HG02981 (cell line): Measurements from ENCODE around the gene PAQR9.
"Not testable (repeated sequence)": the region's sequence is repeated elsewhere in the genome, so short reads cannot be mapped to it uniquely, and the experiment has no call there.

Experiments
- ATAC-seq: cut with Tn5 transposase; IDR thresholded peaks from one replicate; pipeline ENCODE4 v1.9.1; 2021; ENCODE audit warnings: mild to moderate bottlenecking, moderate library complexity; ENCODE audit not compliant: unreplicated experiment

PAQR9 gene, protein sequence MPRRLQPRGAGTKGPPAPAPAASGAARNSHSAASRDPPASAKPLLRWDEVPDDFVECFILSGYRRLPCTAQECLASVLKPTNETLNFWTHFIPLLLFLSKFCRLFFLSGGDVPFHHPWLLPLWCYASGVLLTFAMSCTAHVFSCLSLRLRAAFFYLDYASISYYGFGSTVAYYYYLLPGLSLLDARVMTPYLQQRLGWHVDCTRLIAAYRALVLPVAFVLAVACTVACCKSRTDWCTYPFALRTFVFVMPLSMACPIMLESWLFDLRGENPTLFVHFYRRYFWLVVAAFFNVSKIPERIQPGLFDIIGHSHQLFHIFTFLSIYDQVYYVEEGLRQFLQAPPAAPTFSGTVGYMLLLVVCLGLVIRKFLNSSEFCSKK

DNA sequence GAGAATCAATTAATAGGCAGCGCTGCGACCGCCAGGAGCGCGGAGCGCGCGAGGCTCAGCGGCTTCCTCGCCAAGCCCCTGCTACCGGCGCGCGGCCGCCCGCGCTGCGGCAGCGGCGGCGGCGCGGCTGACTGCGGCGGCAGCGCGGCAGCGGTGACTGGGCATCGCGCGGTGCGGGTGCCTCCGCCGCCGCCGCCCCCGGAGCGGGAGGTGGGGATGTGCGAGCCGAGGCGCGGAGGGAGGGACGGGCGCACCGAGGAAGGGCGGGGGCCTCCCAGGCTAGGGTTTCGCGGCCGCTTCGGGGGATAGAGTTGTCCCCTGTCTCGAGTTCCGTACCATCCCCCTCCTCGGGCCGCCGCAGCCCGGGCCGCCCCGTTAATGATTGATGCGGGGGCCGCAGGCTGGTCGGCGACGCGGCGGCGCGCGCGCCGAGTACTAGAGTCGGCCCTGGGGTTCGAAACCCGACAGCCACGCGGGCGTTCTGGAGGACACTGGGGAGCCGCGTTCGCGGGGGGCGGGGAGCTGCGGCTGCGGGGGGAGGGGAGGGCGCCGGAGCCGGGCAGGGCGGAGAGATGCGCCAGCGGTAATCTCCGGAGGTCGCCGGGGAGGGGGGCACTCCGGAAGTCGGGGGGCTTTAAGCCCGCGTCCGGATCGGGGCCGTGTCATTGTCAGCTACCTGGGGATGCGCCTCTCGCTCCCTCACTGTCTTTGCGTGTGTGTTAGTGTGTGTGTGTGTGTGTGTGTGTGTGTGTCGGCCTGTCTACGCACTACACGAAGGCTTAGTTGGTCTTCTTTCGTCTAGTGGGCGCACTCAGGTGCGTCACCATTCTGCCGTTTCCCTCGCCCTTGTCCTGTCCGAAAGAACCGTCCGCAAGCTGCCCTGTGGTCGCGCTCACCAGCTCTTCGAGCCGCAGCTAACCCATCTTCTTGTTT, at the start of gene PAQR9:
Gene PAQR9 (minus strand): TSS at position 159 of the 933 bp plus-strand sequence. CDS start 338 bp downstream, outside the sequence.
- no peak for ATAC-seq

DNA sequence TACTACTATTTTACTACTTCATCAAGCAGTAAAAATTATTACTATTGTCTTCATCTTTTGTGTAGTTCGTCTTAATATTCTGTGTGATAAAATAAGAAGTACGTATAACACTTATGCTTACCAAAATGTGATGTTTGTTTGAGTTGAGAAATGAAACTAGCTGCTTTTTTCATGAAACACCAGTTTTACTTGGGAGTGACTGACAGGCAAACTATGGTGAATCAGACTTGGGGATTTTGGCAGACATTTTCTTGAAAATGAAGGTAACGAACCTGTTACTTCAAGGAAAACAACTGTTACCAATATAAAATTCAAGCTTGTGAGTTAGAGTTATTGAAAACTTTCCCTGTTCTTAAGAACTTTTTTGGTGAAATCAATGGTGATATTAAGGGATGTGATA, 48.2 kb upstream of the PAQR9 start:
- ATAC-seq: no peak

DNA sequence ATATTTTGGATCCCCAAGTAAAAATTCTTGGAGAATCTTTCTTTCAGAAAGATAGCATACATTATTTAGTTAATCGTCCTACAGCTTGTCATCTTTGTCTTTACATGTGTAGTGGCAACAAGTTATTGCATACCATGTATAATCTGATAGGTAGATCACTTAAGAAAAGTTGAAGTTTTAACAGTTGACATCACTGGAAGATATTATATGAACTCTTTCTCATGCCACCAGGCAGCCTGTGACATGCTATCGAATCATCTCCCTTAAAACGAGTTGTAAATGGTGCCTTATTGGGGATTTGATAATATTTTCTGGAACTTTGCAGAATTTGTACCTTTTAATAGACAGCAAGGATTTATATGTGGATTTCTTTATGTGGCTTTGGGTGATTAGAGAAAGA, 46.5 kb upstream of the PAQR9 start:
- ATAC-seq: no peak

DNA sequence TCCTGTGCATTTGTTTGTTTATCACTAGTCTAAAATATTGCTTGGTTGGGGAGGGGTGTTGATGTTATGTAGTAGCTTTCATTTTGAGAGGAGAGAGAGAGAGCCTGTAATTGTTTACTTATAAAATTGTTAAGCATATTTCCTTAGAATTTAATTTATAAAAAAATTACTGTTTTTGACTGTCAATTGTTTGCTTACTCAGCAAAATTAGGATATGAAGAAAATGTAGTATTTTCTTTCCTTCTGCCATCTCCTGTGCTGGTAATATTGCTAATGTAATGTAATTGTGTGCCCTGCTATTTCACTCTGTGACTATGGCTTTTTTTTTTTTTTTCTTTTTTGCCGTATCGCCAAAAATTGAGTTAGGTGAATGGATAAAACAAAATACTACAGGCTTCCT, 41.3 kb upstream of the PAQR9 start:
- no peak for ATAC-seq

DNA sequence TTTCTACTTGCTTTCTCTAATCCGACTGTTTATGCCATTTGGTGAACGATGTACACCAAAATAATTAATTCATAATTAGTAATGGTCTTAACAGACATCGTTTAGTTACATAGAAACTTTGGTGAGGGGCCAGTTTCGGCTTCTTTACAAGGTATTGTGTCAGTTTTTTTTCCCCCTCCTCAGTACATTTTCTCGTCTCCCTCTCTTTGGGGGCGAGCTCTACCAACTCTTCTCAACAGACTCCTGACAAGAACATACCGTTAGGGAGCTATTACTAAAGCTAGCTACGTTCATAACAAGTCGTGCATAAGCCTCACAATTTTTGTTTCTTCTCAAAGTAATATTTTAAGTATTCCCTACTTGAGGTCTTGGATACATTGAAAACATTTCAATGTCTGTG, 39.3 kb upstream of the PAQR9 start:
- no peak for ATAC-seq

DNA sequence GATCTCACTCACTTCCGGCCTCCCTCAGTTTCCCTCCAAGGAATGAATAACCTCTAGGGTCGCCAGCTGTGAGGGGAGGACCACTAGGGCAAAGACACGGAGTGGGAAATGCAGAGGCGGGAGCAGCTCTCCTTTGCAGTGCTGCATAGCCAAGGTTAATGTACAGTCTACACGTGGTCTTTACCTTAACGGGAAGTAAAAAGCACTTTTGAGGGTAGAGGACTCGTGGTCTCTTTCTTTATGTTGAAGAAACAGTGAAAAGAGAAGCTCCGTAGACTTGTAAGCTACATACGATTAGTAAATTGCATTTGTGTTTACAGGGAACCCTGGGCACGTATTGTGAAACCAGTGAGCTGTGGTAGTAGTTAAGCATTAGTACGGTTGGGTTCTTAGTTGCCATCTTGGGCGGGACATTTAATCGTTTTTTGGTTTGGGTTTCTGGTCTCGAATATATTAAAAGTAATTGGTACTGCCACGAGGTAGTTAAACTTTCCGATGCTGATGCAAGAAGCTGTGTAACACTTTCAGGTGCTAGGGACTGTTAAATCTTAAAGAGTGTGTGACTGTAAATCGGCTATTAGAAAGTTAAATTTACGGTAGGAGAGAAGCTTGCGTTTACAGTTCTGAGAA, 38.7 kb upstream of the PAQR9 start:
- ATAC-seq: peak; percentile 36

DNA sequence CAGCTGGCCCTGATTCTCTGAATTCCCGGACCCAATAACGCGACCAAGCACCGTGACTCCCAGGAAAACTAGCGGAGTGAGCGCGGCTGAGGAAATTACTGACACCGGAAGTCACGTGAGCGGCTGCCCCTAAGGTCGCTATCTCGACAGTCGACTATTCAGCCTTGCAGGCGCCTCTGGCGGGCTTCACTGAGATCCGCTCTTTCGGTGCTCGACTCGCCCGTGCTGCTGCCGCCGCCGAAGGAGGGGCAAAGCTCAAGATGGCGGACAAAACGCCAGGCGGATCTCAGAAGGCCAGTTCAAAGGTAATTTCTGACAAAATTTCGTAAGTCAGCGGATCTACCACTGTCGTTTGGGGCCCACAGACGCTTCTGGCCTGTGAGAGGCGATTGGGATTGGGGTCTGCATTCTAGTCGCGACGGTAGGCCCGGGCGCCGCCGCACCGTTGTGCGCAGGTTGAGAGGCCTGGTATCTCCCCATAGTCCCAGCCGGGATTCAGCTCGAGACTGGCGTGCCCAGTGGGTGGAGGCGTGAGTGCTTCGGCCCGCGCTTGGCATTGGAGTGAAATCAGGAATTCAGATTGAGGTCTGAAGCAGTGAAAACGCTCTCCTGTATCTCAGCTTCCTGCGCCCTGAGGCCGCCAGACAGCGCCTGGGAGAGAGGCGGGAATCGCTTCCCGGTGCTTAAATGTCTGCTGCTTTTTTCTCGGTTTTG, 38.1 kb upstream of the PAQR9 start, which contains the start of gene U2SURP:
Gene U2SURP (plus strand): TSS at position 202 of the 714 bp plus-strand sequence. CDS start 59 bp downstream, at position 261.
- peak; percentile 82 for ATAC-seq

DNA sequence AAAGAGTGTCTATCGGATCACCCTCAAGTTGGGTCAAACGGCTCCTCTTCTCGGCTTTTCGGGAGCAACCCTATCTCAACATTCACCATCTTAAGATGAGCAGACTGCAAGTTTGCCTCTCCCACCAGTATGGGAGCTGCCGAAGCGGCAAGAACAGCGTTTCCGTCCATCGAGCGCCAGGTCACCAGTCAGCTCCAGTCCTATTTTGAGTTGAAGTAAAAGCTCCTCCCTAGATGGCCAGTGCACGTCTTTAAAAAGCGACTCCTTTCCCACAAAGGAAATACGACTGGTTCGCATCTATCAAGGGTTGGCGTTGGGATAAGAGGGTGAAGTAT, 37.5 kb upstream of the PAQR9 start:
- ATAC-seq: peak; percentile 75

DNA sequence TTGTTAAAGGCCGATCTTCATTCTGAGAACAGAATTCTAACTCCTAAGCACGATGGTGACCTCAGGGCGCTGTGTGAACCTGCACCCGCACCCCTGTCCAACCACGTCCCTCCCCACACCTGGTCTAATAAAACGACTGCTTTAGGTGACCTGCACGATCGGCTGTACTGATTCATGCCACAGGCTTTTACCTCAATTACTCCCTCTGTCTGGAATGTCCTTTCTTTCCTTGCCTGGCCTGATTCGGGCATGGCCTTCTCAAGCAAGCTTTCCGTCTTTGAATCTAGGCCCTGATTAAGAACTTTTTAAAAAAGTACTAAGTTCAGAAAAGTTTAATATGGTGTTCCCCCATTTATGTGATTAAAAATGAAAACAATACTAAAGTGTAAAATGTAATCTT, 37.1 kb upstream of the PAQR9 start:
- ATAC-seq: no peak

DNA sequence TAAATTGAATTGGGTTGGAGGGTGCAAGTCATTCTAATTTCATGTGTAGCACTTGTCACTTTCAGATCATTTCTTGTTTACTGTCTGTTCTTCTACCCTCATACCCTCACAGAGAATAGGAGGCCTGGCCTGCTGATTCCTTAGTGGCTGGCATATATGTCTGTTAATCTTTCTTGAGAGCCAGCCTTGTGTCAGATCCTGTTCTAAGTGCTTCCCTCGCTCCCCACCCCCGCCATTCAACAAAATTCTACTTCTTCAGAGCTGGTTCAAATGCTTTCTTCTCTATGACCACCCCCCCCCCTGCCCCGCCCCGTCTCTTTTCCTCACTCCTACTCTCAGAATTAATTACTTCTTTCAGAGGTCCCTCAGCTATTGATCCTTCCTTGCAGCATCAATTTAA, 36.4 kb upstream of the PAQR9 start:
- ATAC-seq: no peak

DNA sequence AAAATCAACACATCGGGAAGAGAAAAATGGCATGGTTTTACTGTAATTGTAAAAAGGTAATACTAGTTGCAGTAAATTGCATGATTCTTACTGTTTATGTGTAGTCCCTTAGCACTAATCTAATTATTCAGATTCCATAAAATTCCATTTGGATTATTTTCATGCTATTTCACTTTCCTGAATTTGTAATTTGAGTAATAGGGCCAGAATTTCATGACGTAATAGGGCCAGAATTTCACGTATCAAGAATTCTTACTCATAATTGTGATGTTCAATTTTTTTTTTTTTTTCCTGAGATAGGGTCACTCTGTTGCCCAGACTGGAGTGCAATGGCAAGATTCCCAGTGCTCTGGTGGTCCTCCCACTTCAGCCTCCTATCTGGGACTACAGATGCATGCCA, 35.0 kb upstream of the PAQR9 start:
- ATAC-seq: no peak

DNA sequence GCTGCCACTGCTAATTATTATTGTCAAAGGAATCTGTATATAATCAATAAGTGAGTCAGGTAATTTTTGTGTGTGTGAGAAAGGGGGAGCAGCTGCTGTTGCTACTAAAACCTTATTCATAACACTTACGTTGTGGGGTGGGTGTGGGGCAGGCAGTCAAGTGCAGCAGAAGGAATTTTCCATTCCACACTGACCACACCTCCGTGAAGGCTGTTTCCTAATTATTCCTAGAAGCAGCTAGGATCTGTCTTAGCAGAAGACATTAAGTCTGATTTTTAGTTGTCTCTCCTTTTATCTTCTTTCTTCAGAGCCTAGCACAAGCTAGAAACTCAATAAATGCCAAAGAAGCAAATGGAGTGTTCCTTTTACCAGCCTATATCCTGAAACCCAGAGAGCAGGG, 33.9 kb upstream of the PAQR9 start:
- ATAC-seq: no peak

DNA sequence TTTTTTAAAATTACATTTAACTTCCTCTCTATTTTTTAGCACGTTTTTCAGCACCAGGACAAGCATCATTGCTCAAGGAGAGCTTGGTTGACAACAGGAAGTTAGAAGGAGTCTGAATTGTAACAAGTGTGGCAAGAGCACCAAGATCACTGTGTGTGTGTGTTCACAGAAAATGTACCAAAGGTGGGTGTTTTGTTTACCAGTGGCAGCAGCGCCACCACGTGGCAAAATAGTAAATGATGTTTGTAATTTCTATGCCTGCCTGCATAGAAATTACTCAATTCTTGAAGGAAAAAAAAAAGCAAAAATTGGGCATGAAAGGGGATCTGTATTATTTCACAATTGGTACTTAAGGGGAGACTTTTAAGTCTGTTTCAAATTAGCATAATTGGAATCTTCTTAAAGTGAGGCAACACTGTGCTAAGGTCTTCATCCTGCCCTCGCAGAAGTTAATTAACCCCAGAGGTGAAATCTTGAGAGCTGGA, 30.5 kb upstream of the PAQR9 start:
- ATAC-seq: peak; percentile 81

DNA sequence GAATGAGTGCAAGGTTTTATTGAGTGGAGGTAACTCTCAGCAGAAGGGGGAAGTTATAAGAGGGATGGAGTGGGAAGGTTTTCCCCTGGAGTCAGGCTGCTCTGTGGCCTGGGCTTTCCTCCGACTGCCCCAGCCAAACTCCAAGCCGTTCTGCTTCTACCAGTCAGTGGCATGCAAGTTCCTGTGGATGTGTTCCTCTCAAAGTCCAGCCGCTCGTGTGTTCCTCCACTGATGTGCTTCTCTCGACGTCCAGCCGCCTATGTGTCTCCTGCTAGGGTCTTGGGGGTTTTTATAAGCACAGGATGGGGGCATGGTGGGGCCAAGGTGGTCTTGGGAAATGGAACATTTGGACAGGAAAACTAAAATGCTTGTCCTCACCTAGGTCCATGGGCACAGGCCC, 28.8 kb upstream of the PAQR9 start:
- ATAC-seq: no peak

DNA sequence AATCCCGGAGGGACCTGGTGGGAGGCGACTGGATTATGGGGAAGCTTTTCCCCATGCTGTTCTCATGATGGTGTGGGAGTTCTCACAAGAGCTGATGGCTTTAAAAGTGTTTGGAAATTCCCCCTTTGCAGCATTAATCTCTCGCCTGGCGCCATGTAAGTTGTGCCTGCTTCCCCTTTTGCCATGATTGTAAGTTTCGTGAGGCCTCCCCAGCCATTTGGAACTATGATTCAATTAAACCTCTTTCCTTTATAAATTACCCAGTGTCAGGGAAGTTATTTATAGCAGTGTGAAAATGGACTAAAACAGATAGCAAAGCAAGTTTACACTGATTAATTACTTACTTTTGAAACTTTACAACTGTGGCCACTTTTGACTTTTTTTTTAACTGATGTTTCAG, 27.2 kb upstream of the PAQR9 start:
- no peak for ATAC-seq

DNA sequence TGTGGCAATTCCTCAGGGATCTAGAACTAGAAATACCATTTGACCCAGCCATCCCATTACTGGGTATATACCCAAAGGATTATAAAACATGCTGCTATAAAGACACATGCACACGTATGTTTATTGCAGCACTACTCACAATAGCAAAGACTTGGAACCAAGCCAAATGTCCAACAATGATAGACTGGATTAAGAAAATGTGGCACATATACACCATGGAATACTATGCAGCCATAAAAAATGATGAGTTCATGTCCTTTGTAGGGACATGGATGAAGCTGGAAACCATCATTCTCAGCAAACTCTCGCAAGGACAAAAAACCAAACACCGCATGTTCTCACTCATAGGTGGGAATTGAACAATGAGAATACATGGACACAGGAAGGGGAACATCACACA, 25.4 kb upstream of the PAQR9 start:
- ATAC-seq: not testable (repeated sequence)

DNA sequence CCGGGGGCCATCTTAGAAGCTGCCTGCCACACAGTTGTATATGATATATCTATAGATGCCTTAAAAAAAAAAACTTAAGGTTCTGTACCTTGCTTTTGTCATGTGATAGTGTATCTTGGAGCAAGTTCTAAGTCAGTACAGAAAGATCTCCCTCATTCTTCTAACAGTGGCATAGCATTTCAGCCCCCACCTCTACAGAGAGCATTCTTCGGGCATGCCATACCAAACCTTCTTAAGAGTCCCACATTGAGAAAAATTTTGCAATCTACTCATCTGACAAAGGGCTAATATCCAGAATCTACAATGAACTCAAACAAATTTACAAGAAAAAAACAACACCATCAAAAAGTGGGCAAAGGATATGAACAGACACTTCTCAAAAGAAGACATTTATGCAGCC, 24.7 kb upstream of the PAQR9 start:
- ATAC-seq: not testable (repeated sequence)

DNA sequence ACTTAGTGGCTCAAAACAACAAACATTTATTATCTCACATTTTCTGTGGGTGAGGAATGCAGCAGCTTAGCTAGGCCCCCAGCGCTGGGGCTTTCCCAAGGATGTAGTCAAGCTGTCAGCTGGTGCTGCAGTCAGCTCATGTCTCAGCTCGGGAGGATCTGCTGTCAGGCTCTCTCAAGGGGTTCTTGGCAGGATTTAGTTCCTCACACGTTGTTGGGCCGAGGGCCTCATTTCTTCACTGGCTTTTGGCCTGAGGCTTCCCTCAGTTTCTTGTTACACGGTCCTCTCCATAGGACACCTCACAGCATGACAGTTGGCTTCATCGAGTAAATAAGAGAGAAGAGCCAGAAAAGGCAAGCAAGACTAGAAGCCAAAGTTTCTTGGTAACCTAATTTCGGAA, 24.2 kb upstream of the PAQR9 start:
- no peak for ATAC-seq

DNA sequence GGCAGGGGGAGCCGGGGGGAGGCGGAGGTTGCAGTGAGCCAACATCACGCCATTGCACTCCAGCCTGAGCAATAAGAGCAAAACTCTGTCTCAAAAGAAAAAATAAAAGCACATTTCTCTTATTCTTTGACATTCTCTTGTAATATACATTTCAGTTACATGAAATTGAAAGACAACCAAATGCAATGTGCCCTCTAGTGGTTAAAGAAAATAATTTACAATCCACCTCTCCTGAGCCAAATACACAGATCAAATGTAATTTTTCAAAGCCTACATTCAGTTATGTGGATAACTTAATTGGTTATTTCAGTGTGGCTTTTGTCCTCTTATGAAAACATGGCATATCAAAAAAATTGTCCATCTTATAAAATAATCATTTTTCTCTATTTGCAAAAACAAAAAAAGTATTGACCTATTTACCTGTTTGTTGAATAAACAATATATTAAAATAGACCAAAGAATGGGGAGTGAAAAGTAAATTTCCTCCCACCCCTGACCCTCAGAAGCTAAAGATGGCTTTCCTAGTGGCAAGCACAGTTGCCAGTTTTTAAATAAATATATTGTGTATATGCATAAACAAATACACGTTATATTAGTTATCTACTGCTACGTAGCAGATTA, 23.7 kb upstream of the PAQR9 start:
- ATAC-seq: no peak

DNA sequence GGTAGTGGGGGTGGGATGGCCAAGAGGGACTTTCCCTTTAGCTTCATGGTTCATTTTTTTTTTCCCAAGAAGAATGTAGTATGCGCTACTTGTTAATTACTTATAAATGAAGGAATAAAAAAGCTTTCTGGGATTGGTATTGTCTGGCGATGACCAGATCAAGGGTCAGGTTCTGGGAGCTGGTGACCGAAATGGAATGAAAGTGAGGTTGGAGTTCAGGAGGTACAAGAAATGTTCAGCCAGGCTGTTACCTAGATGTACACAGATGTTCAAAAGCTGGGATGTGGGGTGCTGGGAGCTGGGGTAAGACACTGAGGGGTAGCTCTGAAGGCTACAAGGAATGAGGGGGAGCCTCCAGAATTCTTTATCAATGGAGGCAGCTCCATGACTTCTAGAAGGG, 20.8 kb upstream of the PAQR9 start:
- no peak for ATAC-seq
